T-helper 1 cell (primary cell): ENCODE results near the gene TMEM256.
A peak's percentile ranks its signal among the peaks of the same experiment; 100 is the strongest.

ENCODE experiments used
- DNase-seq, 5 donors: peaks; one replicate each; pipeline ENCODE4 v3.0.0-alpha.2; 2012 to 2020

The TMEM256 gene

GRCh38 chr17:7429722-7430121 lies 25.8 kb upstream of the TMEM256 start:
- no peak for DNase-seq

- DNase-seq, result no peak
Measured at GRCh38 chr17:7428557-7428956, 24.7 kb upstream of the TMEM256 start, which contains the start of gene SPEM3. SPEM3 (plus strand) TSS chr17:7428857; CDS start chr17:7428903, 46 bp downstream.

DNA sequence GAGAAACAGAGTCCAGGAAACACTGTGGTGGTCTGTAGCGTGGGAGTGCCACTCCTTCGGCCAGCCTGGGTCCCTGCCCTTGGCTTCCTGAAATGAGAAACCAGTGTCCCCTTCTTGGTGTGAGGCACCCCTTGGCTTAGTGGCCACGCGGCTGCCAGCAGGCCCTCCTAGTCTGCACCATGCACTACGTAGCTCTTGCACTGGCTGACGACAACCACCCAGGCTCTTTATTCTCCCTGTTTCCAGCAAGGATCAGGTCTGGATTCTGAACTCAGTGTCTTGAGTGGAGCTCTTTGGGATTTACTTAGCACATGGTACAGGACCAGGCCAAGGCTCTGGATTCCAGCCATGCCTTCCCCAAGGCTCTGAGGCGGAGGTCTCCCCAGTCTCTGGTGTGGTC lies 23.7 kb upstream of the TMEM256 start:
- DNase-seq, result no peak

DNA sequence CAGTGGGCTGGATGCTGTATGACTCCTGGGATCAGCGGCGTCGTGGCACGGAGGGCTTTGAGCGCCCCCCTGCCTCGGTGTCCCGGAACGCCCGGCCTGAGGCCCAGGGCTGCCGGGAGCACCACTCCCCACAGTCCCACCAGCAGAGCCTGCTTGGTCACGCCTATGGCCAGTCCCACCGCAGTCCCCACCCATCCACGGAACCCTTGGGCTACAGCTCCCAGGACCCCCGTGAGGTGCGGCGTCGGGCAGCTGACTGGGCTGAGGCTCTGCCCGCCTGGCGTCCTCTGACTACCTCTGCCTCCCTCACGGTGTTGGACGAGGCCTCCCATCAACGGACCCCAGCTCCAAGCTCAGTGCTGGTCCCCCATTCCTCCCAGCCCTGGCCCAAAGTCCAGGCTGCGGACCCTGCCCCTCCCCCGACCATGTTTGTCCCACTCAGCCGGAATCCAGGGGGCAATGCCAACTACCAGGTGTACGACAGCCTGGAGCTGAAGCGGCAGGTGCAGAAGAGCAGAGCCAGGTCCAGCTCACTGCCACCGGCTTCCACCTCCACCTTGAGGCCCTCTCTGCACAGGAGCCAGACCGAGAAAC lies 23.1 kb upstream of the TMEM256 start:
- DNase-seq, result no peak

DNA sequence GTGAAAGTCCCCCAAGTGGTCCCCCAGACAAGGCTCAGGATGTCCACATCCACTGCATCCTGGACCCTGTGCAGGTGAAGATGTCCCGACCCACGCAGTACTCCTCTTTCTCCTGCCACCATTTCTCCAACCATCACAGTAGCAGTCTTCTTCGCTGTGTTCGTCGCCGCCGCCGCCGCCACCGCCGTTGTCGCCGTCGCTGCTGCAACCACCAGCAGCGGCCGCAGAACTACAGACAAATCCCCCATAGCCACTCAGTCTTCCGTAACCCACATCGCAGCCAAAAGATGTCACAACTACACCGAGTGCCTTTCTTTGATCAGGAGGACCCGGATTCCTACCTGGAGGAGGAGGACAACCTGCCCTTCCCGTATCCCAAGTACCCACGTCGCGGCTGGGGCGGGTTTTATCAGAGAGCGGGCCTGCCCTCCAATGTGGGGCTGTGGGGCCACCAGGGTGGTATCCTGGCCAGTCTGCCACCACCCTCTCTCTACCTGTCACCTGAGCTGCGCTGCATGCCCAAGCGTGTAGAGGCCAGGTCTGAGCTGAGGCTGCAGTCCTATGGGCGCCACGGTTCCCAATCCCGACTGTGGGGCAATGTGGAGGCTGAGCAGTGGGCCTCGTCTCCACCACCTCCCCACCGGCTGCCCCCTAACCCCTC lies 22.4 kb upstream of the TMEM256 start:
- no peak for DNase-seq

GRCh38 chr17:7425756-7426155 lies 21.9 kb upstream of the TMEM256 start:
- DNase-seq, result no peak

- no peak for DNase-seq
Measured at GRCh38 chr17:7425316-7425715, 21.4 kb upstream of the TMEM256 start, which contains the start of gene SPEM2. SPEM2 (plus strand) TSS chr17:7425616; CDS start chr17:7425689, 73 bp downstream.

DNA sequence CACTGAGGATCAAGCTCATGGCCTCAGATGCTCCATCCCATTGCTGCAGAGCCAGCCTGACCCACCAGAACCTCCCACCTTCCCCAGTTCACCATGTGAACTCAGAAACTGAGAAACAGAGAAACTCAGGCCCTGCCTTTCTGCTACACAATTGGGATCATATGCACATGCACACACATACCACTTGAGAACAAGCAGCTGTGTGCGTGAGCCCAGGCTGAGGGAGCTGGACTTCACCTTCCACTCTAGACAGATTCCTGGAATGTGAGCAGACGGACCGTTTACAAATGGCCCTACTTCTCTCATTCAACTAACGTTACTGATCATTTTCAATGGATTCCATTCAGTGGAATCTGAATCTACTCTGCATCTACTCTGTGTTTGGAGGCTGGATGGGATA lies 19.8 kb upstream of the TMEM256 start:
- DNase-seq, result no peak

DNA sequence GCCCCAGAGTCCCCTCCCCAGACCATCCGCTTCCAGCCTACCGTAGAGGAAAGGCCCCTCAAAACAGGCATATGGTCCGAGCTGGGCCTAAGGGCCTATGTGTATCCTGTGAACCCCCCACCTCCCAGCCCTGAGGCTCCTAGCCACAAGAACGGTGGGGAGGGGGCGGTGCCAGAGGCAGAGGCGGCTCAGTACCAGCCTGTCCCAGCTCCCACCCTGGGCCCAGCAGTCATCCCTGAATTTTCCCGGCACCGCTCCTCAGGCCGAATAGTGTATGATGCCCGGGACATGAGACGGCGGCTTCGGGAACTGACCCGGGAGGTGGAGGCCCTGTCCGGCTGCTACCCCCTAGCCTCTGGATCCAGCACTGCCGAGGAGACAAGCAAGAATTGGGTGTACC lies 17.3 kb upstream of the TMEM256 start:
- DNase-seq, result no peak

DNA sequence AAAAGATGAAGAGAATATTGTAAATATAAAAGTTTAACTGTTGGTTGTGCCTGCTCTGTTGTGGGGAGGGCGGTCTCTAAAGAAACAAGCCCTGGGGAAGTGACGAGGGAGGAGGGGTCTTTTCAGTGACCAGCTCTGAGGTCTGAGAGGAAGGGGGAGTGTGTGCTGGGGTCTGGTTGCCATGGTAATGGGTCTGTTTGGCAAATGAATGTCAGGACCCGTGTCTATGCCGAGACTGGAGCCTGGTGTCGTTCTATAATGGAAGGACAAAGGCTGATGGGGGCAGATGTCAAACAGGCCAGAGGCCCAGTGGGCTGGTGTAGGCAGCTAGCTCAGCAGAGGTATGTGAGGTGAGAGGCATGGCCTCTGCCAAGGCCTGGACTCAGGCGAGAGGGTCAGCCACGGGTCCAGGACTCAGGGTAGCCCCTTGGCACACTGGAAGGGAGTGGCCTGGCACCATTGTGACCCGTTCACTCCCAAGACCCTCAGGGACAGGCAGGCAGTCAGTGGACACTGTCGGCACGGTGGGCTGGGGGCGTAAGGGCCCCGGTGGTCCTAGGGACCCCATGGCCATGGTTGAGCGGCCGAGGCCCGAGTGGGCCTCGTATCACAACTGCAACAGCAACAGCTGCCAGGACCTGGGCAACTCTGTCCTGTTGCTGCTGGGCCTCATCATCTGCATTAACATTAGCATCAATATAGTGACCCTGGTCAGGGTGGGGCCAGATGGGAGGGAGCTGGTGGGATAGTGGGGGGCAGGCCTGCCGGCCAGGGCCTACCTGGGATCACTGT lies 16.1 kb upstream of the TMEM256 start, which contains the start of gene SPEM1:
TSS of gene SPEM1 (plus strand) at position 506 of the 792 bp plus-strand sequence. CDS start at position 567, 61 bp downstream.
- no peak for DNase-seq

GRCh38 chr17:7418472-7419152 lies 14.7 kb upstream of the TMEM256 start:
- no peak for DNase-seq

GRCh38 chr17:7417056-7417655 lies 13.3 kb upstream of the TMEM256 start:
- no peak for DNase-seq

DNA sequence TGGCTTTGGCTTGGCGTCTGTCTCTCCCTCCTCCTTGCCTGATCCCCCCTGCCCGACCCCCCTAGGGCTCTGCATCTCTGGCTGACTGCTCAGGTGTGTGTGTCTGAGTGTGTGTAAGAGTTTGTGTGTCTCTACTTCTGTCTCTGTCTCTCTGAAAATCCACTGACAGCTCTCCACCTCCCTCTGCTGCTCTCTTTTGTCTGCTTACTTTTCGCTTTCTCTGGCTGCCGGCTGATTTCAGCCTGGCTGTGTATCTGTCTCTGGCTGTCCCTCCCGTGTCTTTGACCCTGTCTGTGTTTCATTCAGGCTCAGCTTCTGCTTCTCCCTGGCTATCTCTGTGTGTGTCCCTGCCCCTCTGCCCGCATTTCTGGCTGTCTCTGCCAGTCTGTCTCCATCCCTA lies 12.4 kb upstream of the TMEM256 start:
- DNase-seq, result no peak

DNA sequence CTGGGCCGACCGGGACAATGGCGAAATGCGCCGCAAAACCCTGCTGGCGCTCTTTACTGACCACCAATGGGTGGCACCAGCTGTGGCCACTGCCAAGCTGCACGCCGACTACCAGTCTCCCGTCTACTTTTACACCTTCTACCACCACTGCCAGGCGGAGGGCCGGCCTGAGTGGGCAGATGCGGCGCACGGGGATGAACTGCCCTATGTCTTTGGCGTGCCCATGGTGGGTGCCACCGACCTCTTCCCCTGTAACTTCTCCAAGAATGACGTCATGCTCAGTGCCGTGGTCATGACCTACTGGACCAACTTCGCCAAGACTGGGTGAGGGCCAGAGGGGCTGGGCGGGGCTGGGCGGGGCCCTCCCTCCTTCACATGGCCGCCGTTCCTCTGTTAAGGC lies 11.9 kb upstream of the TMEM256 start:
- DNase-seq, result no peak

- no peak for DNase-seq
Measured at GRCh38 chr17:7414837-7415236, 10.9 kb upstream of the TMEM256 start.

DNA sequence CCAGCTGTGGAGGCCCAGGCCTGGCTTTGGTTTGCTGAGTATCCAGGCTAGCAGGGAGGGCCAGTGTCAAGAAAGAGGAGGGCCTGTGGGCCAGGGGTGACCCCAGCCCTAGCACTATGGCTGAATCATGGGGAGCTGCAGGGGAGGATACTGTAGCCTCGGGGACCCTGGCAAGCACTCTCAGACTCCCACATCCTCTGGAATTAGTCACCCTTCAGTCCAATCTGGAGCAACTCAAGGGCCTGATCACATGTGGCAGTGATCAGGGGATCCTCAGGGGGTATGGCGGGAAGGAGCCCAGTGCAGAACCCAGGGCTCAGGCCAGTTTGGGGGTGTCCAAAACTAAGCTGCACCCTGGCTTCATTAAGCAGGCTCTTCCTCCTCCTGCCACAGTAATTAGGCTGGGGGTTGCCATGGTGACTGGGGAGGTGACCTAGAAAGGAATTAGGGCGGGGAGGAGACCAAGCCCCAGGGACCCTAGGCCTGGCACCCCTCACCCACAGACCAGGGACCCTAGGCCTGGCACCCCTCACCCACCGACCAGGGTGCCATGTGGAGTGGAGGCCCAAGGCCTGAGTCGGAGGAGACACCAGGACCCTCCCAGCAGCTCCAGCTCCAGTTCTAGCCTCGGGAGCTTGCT lies 9.6 kb upstream of the TMEM256 start:
- DNase-seq, result no peak

DNA sequence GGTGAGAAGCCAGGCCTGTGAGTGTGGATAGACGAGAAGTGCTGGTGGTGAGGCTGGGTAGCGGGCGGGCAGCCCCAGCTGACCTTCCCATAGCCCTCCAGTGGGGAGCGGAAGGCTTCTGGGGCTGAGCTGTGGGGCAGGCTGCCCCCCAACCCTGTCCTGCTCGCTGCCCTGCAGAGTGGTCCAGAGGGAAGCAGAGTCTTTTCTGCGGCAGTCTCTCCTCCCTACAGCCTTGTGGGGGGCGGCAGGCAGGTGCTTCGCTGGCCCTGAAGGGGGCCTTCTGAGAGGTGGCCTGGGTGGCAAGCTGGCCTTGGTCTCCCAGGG lies 7.5 kb upstream of the TMEM256 start:
- no peak for DNase-seq

GRCh38 chr17:7410634-7411426 lies 6.9 kb upstream of the TMEM256 start:
- DNase-seq, result no peak

- DNase-seq, result no peak
Measured at GRCh38 chr17:7409716-7410115, 5.8 kb upstream of the TMEM256 start.

DNA sequence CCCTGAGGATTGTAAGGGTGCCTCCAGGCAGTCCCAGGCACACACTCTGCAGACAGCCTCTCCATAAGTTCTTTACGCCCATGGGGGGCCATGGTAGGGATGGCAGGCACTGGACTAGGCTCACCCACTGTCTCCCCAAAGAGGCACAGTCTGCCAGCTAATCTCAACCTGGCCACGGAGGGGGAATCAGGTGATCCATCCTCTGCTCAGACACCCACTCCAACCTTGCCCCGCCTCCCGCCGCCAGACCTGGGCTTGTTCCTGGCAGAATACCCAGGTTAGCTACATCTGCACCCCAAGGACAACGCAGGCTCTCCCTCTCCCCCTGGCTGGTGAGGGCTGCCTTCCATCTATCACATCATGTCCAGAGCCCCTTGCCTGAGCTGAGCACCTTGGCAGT lies 5.0 kb upstream of the TMEM256 start:
- DNase-seq, result no peak

DNA sequence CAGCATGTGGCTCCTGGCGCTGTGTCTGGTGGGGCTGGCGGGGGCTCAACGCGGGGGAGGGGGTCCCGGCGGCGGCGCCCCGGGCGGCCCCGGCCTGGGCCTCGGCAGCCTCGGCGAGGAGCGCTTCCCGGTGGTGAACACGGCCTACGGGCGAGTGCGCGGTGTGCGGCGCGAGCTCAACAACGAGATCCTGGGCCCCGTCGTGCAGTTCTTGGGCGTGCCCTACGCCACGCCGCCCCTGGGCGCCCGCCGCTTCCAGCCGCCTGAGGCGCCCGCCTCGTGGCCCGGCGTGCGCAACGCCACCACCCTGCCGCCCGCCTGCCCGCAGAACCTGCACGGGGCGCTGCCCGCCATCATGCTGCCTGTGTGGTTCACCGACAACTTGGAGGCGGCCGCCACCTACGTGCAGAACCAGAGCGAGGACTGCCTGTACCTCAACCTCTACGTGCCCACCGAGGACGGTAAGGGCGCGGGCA lies 4.4 kb upstream of the TMEM256 start:
- peak in 1 of 5 donors; percentile 24 for DNase-seq
